ENCODE measurements around the gene PGBD1. TPM values are rescaled to one million over a fixed set of nuclear protein-coding genes. Genes with fewer than 3 reads are reported as not detected.
A peak's percentile ranks its signal among the peaks of the same experiment; 100 is the strongest.

Gene PGBD1
- polyA plus RNA-seq, 1 of the 3 experiments (the other 2 are of a cell fraction), result 2.5 TPM

- Histone ChIP-seq H3K27me3 (ENCODE audit: insufficient read depth) (no peaks in the 10 kb centered on the region), H3K79me2 (ENCODE audit: insufficient read depth) (no peaks in the 10 kb centered on the region), H3K4me3 (ENCODE audit: low read depth in 2 of 2, low read length in 1 of 2) (no peak within 1 kb of the TSS), H3K9ac (no peak within 1 kb of the TSS), H3K9me3 (no peaks in the 10 kb centered on the region), H2AFZ (ENCODE audit: low read depth) (no peak within 1 kb of the TSS), H3K36me3 (replicated peaks in 1 of 2; ENCODE audit: control insufficient read depth in 1 of 2, insufficient read depth in 2 of 2, low read length in 1 of 2) (no peaks in the 10 kb centered on the region), H3K4me1 (ENCODE audit: control insufficient read depth in 1 of 2, insufficient read depth in 2 of 2, low read depth in 1 of 2, low read length in 1 of 2) (no peaks in the 10 kb centered on the region), H3F3A (replicated peaks; ENCODE audit: insufficient read depth) (peaks cover 3% of the 10 kb centered on the region), H4K20me1 (ENCODE audit: insufficient read depth) (no peaks in the 10 kb centered on the region), H3K4me2 (no peak within 1 kb of the TSS), H3K27ac (ENCODE audit: low read depth in 2 of 2, low read length in 1 of 2) (no peak within 1 kb of the TSS), H3K9me2 (no peaks in the 10 kb centered on the region)
- 87% methylated on average over 47 of the region's 58 CpGs for WGBS (ENCODE audit: low lambda C conversion rate)
- ChIA-PET POLR2A (no interaction called here), CTCF (no interaction called here)
- no peak for DNase-seq
- TF ChIP-seq YY1 (IDR thresholded peaks at IDR 0.05; ENCODE audit: low read depth) (no peak), USF2 (IDR thresholded peaks at IDR 0.05; ENCODE audit: borderline replicate concordance, low read depth, low read length) (no peak), MXI1 (IDR thresholded peaks at IDR 0.05; ENCODE audit: low read depth, low read length) (no peak), NRF1 (IDR thresholded peaks at IDR 0.05; ENCODE audit: low read depth, low read length) (no peak), NFIC (IDR thresholded peaks at IDR 0.05; ENCODE audit: borderline replicate concordance) (no peak), ZBTB33 (IDR thresholded peaks at IDR 0.05; ENCODE audit: borderline replicate concordance, low read depth) (no peak), FOSL2 (IDR thresholded peaks at IDR 0.05; ENCODE audit: borderline replicate concordance, low read depth) (no peak), EP300 (IDR thresholded peaks at IDR 0.05; ENCODE audit: borderline replicate concordance in 1 of 2, low read depth in 1 of 2, low read length in 1 of 2) (no peak), SMC3 (IDR thresholded peaks at IDR 0.05; ENCODE audit: low read depth, low read length) (no peak), FOXJ3 (CRISPR knock-in tag; IDR thresholded peaks at IDR 0.05) (no peak)
Observed at GRCh38 chr6:28258877-28259777, 22.2 kb upstream of the PGBD1 start, which contains the start of gene NKAPL. TSS of gene NKAPL (plus strand) at chr6:28259297. CDS start at chr6:28259372, 75 bp downstream.

GRCh38 chr6:28263922-28264321, 17.4 kb upstream of the PGBD1 start:
- CTCF ChIA-PET, result no interaction called here
- no peak overlapping the region for H3K4me2 ChIP-seq
- H4K20me1 ChIP-seq (ENCODE audit: insufficient read depth), result no peaks in the 10 kb centered on the region

More at GRCh38 chr6:28263922-28264321, 17.4 kb upstream of the PGBD1 start:
- Histone ChIP-seq H3K27ac (ENCODE audit: low read depth in 2 of 2, low read length in 1 of 2) (no peak overlapping the region), H3K36me3 (replicated peaks in 1 of 2; ENCODE audit: control insufficient read depth in 1 of 2, insufficient read depth in 2 of 2, low read length in 1 of 2) (no peaks in the 10 kb centered on the region), H3K4me1 (ENCODE audit: control insufficient read depth in 1 of 2, insufficient read depth in 2 of 2, low read depth in 1 of 2, low read length in 1 of 2) (peaks cover 0 to 10% of the 10 kb centered on the region in 2 experiments; a peak in 2 of 4 replicates), H3K79me2 (ENCODE audit: insufficient read depth) (peaks cover 24% of the 10 kb centered on the region), H3K9me3 (no peaks in the 10 kb centered on the region), H3K27me3 (ENCODE audit: insufficient read depth) (no peaks in the 10 kb centered on the region), H3F3A (replicated peaks; ENCODE audit: insufficient read depth) (peaks cover 16% of the 10 kb centered on the region), H3K4me3 (ENCODE audit: low read depth in 2 of 2, low read length in 1 of 2) (no peak overlapping the region), H3K9me2 (no peaks in the 10 kb centered on the region), H2AFZ (ENCODE audit: low read depth) (0 out of 2 replicates have a peak overlapping the region, but pooled peaks have one; percentile 49), H3K9ac (no peak overlapping the region)
- DNase-seq, result no peak
- TF ChIP-seq REST (IDR thresholded peaks at IDR 0.05; ENCODE audit: low read depth, low read length) (no peak), RFX5 (IDR thresholded peaks at IDR 0.05; ENCODE audit: low read length) (no peak), USF1 (IDR thresholded peaks at IDR 0.05; ENCODE audit: borderline replicate concordance, low read depth) (no peak), FOXJ3 (CRISPR knock-in tag; IDR thresholded peaks at IDR 0.05) (no peak), RAD21 (IDR thresholded peaks at IDR 0.05; ENCODE audit: low read length) (no peak), YY1 (IDR thresholded peaks at IDR 0.05; ENCODE audit: low read depth) (no peak)
- WGBS (ENCODE audit: low lambda C conversion rate), result 71% methylated on average over 2 of the region's 2 CpGs
- POLR2A ChIA-PET, result no interaction called here
